RKO (cell line): Measurements from ENCODE around the gene LURAP1L.
"Not testable (repeated sequence)": the region's sequence is repeated elsewhere in the genome, so short reads cannot be mapped to it uniquely, and the experiment has no call there.

Experiments
- DNase-seq: peaks from one replicate; pipeline ENCODE4 v3.0.0-alpha.2; 2016; ENCODE audit warnings: low spot score

The LURAP1L gene

DNA sequence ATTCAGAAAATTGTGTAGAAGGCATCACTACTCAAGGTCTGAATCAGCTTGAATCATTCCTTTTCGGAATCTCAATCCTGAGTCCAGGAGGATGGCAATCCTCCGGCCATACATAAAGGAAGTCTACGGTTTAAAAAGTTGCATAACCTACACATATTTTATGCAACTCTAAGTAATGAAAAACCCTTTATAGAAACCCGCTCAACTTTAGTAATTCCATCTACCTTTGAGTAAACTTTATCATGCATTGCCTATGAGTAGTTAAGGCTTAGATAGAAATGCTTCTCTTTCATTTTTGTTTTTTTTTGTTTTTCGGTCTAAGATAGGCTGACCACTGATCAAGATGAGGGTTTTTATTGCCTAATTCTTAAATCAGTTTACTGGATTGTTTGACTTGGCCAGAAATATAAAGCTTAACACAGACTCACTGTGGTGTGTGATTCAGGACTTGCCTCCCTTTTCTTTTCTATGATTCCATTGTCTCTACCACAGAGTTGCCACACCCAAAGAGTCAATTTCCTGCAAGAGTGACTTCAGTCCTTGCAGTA is 85.0 kb downstream of the LURAP1L start:
- no peak for DNase-seq

DNA sequence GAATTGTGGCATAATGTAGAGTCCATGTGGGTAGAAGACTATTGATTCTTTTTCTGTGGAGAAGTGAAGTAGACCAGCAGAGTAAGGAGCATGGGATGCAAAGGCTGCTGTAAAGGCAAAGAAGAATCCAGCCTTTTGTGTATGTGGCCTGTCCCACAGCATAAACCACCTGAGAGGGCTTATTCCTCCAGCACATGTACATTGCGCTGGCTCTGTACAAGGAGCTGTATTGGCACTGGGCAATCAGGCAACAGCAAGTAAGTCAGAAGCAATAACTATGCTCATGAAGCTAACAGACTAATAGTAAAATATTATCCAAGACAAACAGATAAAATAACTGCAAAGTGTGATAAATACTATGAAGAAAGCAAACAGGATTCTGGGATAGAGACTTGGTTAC is 86.2 kb downstream of the LURAP1L start:
- DNase-seq, result no peak

DNA sequence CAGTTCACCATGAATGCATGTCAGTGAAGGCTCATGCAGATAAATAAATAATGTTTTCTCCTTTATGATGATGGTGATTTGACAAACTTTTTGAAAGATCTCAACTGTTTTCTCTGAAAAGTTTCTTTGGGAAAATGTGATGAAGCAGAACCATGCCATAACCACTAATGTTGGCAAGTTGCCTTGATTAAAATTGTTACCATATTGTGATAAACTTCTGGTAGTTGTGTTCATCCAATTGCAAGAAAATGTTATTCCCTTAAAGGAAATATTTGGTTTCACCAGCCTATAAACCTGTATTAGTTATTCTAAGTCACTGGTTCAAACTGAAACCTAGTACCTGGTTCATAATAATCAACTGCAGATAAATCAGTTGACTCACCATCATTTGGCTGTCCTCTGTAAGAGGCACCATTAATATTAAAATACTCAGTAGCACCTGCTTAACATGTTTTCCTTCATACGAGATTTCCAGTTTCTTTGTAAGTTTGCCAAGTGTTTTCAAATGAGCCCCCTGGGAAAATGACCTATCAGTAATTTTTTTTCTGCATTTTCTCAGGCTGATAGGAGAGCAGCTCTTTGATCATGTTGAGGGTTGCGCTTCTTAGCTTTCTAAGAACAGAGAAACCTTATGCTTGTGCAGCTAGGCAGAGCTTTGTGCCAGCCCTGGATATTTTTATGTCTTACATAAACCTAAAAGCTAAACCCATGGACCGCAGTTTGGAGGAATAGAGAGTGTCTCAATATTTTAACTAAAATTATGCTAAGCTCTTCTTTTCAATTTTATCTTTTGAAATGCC is 88.0 kb downstream of the LURAP1L start:
- DNase-seq, result no peak

DNA sequence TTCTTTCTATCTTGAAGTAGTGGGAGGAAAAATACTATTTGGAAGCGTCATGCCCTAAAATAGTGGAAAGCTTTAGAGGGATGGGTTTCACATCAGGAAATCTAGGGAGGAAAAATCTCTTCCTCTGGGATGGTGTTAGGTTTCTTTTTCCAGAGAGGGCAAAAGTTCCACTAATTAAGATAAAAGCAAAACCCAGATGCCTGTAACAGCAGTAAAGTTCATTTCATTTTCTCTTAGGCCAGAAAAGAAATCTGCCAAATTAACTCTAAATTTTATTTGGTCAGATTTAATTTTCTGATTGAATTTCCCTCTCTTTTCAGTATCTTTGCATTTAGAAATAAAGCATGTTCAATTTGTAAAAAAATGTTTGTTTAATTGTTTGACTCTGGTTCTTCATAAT is 88.8 kb downstream of the LURAP1L start:
- no peak for DNase-seq

DNA sequence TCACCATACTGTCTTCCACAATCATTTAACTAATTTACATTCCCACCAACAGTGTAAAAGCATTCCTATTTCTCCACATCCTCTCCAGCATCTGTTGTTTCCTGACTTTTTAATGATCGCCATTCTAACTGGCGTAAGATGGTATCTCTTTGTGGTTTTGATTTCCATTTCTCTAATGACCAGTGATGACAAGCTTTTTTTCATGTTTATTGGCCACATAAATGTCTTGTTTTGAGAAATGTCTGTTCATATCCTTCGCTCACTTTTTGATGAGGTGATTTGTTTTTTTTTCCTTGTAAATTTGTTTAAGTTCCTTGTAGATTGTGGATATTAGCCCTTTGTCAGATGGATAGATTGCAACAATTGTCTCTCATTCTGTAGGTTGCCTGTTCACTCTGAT is 90.6 kb downstream of the LURAP1L start:
- not testable (repeated sequence) for DNase-seq
